Caco-2 (cell line): ENCODE measurements around the gene PTPN6. TPM values are rescaled to one million over a fixed set of nuclear protein-coding genes. Genes with fewer than 3 reads are reported as not detected.

Experiments
- BruUV-seq: library from RNA; stranded (reverse); fragments of 400-500 nt; replicated peaks from 2 replicates; lab custom pipeline; 2021; lab: Mats Ljungman, UMichigan
- CTCF ChIA-PET: fragments of 300-600 bp; sonication (Branson Sonifier 250); formaldehyde crosslinking; loops from one replicate; lab custom pipeline; 2022; ENCODE audit warnings: antibody characterized with exemption; lab: Charles Lee
- POLR2A ChIA-PET: fragments of 300-600 bp; sonication (Branson Sonifier 250); formaldehyde crosslinking; loops from one replicate; lab custom pipeline; 2022; ENCODE audit warnings: antibody characterized with exemption; lab: Charles Lee
- DNase-seq, 2 experiments: peaks; one replicate each; pipeline versions ENCODE4 v3.0.0 to v3.0.0-alpha.2; 2020 to 2022
- H3K27me3 ChIP-seq: replicated peaks from 2 replicates; pipeline ENCODE4 v1.6.0; 2011; ENCODE audit warnings: low read length; ENCODE audit not compliant: control insufficient read depth, insufficient read depth
- H3K36me3 ChIP-seq: 2 replicates; pipeline ENCODE4 v1.5.1; 2011; ENCODE audit warnings: low read length; ENCODE audit not compliant: control insufficient read depth, insufficient read depth
- H3K4me1 ChIP-seq: fragments of 250-450 bp; sonication (Bioruptor Pico); 2 replicates; pipeline ENCODE4 v1.5.1; 2020; ENCODE audit warnings: mild to moderate bottlenecking
- H3K4me3 ChIP-seq: 2 replicates; pipeline ENCODE4 v1.5.1; 2011; ENCODE audit warnings: low read depth, mild to moderate bottlenecking, control low read depth, low read length
- H3K9me3 ChIP-seq: fragments of 250-450 bp; sonication (Bioruptor Pico); 2 replicates; pipeline ENCODE4 v1.5.1; 2020; ENCODE audit warnings: mild to moderate bottlenecking, moderate library complexity
- H3K27ac Mint-ChIP-seq: one replicate; pipeline ENCODE4 v1.8.0; 2022; ENCODE audit warnings: mixed read lengths; ENCODE audit not compliant: unreplicated experiment
- H3K27me3 Mint-ChIP-seq: one replicate; pipeline ENCODE4 v1.8.0; 2022; ENCODE audit warnings: mixed read lengths; ENCODE audit not compliant: insufficient read depth, unreplicated experiment
- H3K36me3 Mint-ChIP-seq: one replicate; pipeline ENCODE4 v1.8.0; 2022; ENCODE audit warnings: mild to moderate bottlenecking, mixed read lengths; ENCODE audit not compliant: insufficient read depth, unreplicated experiment
- H3K4me1 Mint-ChIP-seq: one replicate; pipeline ENCODE4 v1.8.0; 2022; ENCODE audit warnings: low read depth, mixed read lengths; ENCODE audit not compliant: unreplicated experiment
- H3K4me3 Mint-ChIP-seq: one replicate; pipeline ENCODE4 v1.8.0; 2022; ENCODE audit warnings: mild to moderate bottlenecking, moderate library complexity, mixed read lengths; ENCODE audit not compliant: unreplicated experiment
- H3K9me3 Mint-ChIP-seq: one replicate; pipeline ENCODE4 v1.8.0; 2022; ENCODE audit warnings: mixed read lengths; ENCODE audit not compliant: unreplicated experiment
- intact Hi-C: fragments of 100-400 bp; cut with micrococcal nuclease; formaldehyde crosslinking; loops from one replicate; pipeline ENCODE4 v1.10.0; 2022; ENCODE audit not compliant: unreplicated experiment
- total RNA-seq: library from RNA; stranded (reverse); gene quantifications from 2 replicates; pipeline ENCODE4 v1.2.3, GENCODE V29; 2022
- TF ChIP-seq, protein P1 (sequence below), 2 experiments: fragments of 200-600 bp in 1 of 2; IDR thresholded peaks; 1 replicate in 1 of 2; 2 replicates in 1 of 2; pipeline versions ENCODE4 v1.5.1 to v1.8.0; 2011 to 2022; ENCODE audit warnings: antibody characterized with exemption in 1 of 2, control low read depth in 1 of 2, inconsistent platforms in 1 of 2, low read depth in 1 of 2, low read length in 1 of 2, mild to moderate bottlenecking in 1 of 2, moderate library complexity in 1 of 2; ENCODE audit not compliant: insufficient read depth in 1 of 2, severe bottlenecking in 1 of 2, unreplicated experiment in 1 of 2

The PTPN6 gene
- total RNA-seq, 1 experiment from 2014 or later, result 43.9 TPM

DNA sequence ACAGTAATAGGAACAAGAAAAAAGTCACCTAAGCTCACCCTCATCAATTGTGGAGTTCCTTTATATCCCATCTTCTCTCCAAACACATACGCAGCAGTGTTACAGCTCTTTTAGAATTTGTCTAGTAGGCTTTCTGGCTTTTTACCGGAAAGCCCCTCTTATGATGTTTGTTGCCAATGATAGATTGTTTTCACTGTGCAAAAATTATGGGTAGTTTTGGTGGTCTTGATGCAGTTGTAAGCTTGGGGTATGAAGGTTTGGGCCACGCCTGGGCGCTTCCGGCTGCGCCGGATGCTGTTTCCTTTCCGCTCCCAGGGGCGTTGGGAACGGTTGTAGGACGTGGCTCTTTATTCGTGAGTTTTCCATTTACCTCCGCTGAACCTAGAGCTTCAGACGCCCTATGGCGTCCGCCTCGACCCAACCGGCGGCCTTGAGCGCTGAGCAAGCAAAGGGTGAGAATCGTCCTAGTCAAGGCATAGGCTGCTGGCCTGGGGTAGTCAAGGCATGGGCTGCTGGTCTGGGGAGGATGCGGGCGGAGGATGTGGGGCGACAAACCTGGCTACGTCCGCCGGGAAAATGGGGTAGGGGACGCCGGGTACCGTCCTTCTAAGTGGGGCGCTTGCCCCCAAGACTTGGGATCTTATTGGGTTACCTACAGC, 7.3 kb upstream of the PTPN6 start, which contains the start of the genes C12orf57 and RNU7-1:
Gene C12orf57 (plus strand): TSS at position 301 of the 659 bp plus-strand sequence. CDS start 100 bp downstream, at position 401.
Gene RNU7-1 (plus strand): TSS at position 95 of the 659 bp plus-strand sequence.
- Histone ChIP-seq H3K4me3 (peak within 1 kb of the TSS; percentile 59), H3K9me3 (no peaks in the 10 kb centered on the region), H3K4me1 (peaks cover 18% of the 10 kb centered on the region), H3K36me3 (peaks cover 4% of the 10 kb centered on the region; the same call in 1 of the 2 replicates), H3K27me3 (no peaks in the 10 kb centered on the region)
- H3K9me3 Mint-ChIP-seq, result no peaks in the 10 kb centered on the region
- intact Hi-C loops, result loop anchor here (1.0 to 2.0 kb wide), 4 partner anchors 20 to 148 kb away; partner anchors contain the start of genes C1R, EMG1 and PHB2
- TF ChIP-seq, protein P1, sequence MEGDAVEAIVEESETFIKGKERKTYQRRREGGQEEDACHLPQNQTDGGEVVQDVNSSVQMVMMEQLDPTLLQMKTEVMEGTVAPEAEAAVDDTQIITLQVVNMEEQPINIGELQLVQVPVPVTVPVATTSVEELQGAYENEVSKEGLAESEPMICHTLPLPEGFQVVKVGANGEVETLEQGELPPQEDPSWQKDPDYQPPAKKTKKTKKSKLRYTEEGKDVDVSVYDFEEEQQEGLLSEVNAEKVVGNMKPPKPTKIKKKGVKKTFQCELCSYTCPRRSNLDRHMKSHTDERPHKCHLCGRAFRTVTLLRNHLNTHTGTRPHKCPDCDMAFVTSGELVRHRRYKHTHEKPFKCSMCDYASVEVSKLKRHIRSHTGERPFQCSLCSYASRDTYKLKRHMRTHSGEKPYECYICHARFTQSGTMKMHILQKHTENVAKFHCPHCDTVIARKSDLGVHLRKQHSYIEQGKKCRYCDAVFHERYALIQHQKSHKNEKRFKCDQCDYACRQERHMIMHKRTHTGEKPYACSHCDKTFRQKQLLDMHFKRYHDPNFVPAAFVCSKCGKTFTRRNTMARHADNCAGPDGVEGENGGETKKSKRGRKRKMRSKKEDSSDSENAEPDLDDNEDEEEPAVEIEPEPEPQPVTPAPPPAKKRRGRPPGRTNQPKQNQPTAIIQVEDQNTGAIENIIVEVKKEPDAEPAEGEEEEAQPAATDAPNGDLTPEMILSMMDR (IDR thresholded peaks at IDR 0.05; ENCODE audit: insufficient read depth in 1 of 2, low read depth in 1 of 2, low read length in 1 of 2, severe bottlenecking in 1 of 2, unreplicated experiment in 1 of 2), result no peak
- H3K27me3 Mint-ChIP-seq, result peaks cover 4% of the 10 kb centered on the region
- H3K4me1 Mint-ChIP-seq, result peaks cover 40% of the 10 kb centered on the region
- CTCF ChIA-PET, result interaction anchor here (0.6 to 6.0 kb wide), 22 partner anchors 10 to 974 kb away, joined by 3 to 241 read pairs (median 7); partner anchors contain the start of genes C1R, C1RL, LPCAT3 and SPSB2
- BruUV-seq, result TSS peak; percentile 75
- DNase-seq, result peak; percentile 92 to 96
- peaks cover 79% of the 10 kb centered on the region for H3K36me3 Mint-ChIP-seq
- peak within 1 kb of the TSS; percentile 88 for H3K4me3 Mint-ChIP-seq
- POLR2A ChIA-PET, result interaction anchor here (0.5 to 5.2 kb wide), 37 partner anchors 10 to 993 kb away, joined by 3 to 237 read pairs (median 8); partner anchors contain the start of genes ATN1, C1R, C1RL and CDCA3
- H3K27ac Mint-ChIP-seq, result peak within 1 kb of the TSS; percentile 99

DNA sequence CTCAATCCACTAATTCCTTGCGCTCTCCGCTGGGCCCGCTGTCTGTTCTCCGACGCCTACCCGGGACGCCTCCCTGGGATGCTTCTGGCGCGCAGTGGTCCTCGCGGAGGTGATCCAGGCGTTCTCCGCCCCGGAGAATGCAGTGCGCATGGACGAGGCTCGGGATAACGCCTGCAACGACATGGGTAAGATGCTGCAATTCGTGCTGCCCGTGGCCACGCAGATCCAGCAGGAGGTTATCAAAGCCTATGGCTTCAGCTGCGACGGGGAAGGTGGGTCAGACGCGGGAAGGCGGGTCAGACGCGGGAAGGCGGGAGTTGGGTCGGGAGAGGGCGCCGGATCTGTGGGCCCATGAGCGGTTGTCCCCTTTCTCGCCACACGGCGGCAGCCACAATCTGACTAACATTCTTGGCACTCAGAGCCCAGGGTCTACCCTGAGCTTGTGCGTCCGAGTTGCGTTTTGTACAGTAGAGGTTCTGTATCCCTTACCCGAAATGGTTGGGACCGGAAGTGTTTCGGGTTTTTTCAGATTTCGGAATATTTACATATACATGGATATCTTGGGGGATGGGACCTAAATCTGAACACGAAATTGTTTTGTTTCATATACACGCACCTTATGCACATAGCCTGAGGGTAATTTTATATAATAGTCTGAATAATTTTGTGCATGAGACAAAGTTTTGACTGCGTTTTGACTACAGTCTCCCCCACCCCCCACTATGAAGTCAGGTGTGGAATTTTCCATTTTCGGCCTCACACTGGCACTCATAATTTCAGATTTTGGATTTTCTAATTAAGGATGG, 6.6 kb upstream of the PTPN6 start:
- peaks cover 18% of the 10 kb centered on the region for H3K4me1 ChIP-seq
- ChIA-PET POLR2A (interaction anchor here (0.5 to 5.2 kb wide), 32 partner anchors 10 to 992 kb away, joined by 3 to 237 read pairs (median 9); partner anchors contain the start of genes ATN1, C1RL, CDCA3 and COPS7A), CTCF (interaction anchor here (0.6 to 6.0 kb wide), 19 partner anchors 10 to 974 kb away, joined by 3 to 241 read pairs (median 11); partner anchors contain the start of genes C1R, C1RL, LPCAT3 and SPSB2)
- TF ChIP-seq, protein P1 (IDR thresholded peaks at IDR 0.05; ENCODE audit: insufficient read depth in 1 of 2, low read depth in 1 of 2, low read length in 1 of 2, severe bottlenecking in 1 of 2, unreplicated experiment in 1 of 2), result peak; percentile 93 to 96
- H3K27me3 ChIP-seq, result no peaks in the 10 kb centered on the region
- H3K36me3 ChIP-seq, result no peaks in the 10 kb centered on the region
- peaks cover 76% of the 10 kb centered on the region for H3K36me3 Mint-ChIP-seq
- intact Hi-C loops, result loop anchor here (1.0 kb wide), 3 partner anchors 20 to 148 kb away; partner anchors contain the start of genes C1R, EMG1 and PHB2
- BruUV-seq, result no TSS peak
- peak overlapping the region; percentile 59 for H3K4me3 ChIP-seq
- no peaks in the 10 kb centered on the region for H3K9me3 Mint-ChIP-seq
- peaks cover 40% of the 10 kb centered on the region for H3K4me1 Mint-ChIP-seq
- H3K9me3 ChIP-seq, result no peaks in the 10 kb centered on the region
- peaks cover 4% of the 10 kb centered on the region for H3K27me3 Mint-ChIP-seq
- DNase-seq, result peak; percentile 97
- peak overlapping the region; percentile 99 for H3K27ac Mint-ChIP-seq
- peak overlapping the region; percentile 88 for H3K4me3 Mint-ChIP-seq
